NOMO-1 (cell line): ENCODE data around the gene PI4KB.
"Not testable (repeated sequence)": the region's sequence is repeated elsewhere in the genome, so short reads cannot be mapped to it uniquely, and the experiment has no call there.

ENCODE experiments used
- DNase-seq, 2 experiments: peaks; one replicate each; lab custom pipeline; 2025; ENCODE audit not compliant: unreplicated experiment in 2 of 2; lab: John Stamatoyannopoulos, UW

Gene PI4KB

DNA sequence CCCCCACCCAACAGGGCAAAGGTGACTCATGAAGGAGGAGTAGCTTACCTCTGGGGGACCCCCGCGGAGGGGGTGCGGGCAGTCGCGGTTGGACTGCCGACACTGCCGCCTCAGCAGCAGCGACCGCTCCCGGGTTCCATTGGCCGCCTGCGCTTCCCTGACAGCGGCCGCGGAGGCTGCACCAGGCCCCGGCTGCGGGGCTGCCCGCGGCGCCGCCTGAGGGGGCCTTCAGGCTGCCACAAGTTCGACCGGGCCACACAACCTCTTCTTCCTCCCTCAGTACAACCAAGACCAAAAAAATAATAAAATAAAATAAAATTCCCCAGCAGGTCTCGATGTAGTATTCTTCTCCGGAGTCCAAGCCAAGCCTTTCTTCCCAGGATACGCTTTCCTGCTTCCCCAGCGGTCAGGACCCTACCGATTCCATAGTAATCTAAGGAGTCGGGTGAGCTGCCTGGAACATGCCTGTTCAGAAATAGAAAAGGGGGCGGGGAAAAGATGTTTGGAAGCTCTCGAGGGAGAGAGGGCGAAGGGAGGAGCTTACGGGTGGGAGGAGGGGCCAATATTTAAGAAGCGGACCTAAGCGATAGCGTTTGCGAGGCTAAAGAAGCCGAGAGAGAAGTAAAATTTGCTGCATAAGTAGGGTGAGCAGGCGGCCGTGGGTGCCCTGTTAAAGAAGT, at the start of gene PI4KB:
PI4KB (minus strand) TSS at position 194 of the 680 bp plus-strand sequence. CDS start 10,935 bp downstream, outside the sequence.
- peak; percentile 90 to 94 for DNase-seq

DNA sequence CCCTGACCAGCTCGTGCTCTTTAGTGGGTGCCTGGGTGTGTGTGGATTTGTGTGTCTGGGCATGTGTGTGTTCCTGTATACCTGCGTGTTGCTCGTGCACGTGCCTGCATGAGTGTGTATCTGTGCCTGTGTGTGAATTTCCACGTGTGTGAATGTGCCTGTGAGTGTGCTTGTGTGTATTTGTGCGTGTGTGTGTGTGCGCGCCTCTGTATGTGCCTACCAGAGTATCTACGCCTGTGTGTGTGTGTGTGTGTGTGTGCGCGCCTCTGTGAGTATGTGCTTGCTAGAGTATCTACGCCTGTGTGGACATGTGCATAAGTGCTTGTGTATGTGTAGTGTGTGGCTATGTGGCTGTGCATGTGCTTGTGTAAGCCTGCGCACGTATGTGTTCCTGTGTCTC, 46.0 kb upstream of the PI4KB start:
- DNase-seq, result no peak

DNA sequence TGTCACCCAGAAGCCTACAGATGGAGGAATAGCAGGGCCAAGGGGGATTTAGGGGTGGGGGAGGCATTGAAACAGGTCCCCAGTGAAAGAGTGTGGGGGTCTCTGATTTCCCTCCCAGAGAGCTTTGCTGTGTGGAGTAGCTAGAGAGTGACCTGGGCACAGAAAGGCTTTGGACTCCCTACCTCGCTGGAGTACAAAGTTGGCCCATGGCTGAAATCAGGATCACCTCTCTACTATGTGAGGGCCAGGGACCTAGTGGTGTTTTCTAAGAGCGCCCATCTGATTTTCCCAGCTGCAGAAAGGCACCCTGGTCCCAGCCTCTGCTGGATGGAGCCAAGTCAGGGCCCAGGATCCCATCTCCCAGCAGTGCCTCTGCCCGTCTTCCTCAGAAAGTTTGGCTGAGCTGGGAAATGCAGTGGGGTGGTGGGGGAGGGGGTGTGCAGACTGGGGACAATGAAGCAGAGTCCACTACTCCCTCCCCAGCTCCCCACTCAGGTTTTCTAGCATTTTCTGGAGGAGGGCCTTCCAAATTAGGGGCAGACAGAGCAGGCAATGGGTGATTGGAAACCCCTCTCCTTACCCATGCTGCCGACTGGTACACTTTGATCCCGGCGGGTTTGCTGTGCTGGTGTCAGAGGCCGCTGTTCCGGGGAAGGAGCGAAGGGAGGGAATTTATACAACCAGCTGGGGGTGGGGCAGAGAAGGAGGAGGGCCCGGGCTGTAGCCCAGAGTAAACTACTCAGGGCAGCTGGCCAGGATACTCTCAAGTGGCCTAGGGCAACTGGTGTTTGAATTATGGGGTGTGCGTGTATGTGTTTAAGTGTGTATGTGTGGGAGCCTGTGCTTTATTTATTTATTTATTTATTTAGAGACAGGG, 45.1 kb upstream of the PI4KB start, which contains the start of gene SELENBP1:
SELENBP1 (minus strand) TSS at position 648 of the 877 bp plus-strand sequence; CDS start at position 584, 64 bp downstream.
- no peak for DNase-seq

DNA sequence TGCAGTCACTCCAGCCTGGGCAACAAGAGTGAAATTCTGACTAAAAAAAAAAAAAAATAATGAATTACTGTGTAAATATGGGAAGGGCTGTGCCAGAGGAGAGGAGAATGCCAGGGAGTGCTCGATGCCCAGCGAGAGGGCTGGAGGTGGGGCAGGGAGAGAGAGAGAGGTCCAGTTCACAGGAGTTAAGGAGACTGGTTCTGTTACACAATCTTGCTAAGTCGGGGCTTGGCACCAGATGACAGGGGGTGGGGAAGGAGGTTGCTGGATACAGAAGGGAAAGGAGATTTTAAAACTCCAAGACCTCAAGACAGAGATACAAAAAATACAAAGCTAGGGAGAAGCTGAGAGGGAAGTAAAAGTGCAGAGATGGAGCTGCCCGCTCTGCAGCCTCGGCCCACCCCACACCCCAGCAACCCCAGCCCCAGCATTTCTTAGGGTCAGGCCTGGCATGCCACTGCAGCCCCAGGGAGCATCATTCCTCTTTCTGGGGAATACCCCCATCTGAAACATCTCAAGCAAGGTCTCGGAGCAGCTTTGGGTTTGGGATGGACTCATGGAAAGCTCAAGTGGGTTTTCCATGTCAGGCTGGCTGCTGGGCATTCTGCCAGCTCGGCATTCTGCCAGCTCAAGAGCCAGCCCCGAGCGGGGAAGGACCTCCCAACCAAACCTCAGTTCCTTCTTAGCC, 44.3 kb upstream of the PI4KB start:
- no peak for DNase-seq

- DNase-seq, result peak; percentile 17 to 48
Measured at GRCh38 chr1:151370211-151370911, 43.1 kb upstream of the PI4KB start.

DNA sequence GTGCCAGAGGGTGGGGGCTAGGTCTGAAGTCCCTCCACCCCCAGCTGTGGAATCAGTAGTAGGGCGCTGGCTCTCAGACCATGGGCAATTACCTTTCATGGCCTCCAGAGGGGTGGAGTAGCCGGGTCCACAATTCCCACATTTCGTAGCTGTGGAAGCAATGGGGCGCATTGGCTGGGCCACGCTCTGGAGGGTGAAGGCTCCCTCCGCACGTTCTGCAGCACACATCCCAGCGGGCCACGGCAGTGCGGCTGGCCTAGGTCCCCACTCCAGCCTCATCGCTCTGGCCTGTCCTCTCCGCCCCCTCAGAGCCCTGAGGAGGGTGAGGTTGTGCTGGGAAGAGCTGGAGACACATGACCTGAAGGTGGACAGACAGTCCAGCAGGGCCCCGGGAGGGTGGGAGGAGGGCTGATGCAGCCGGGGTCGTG, 42.4 kb upstream of the PI4KB start:
- no peak for DNase-seq

DNA sequence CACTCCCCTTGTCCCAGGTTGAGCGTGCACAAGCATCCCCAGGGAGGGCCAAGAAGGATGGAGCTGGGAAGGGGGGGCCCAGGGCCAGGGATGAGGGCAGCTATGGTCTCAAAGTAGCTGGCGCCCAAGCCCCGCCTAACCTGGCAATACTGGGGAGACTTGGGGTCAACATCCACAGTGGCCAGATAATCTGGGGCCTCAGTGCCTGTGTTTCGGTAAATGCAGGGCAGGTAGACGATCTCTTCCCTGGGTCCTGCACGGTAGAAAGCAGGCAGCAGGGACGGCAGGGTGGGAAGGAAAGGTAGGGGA, 42.0 kb upstream of the PI4KB start:
- no peak for DNase-seq

DNA sequence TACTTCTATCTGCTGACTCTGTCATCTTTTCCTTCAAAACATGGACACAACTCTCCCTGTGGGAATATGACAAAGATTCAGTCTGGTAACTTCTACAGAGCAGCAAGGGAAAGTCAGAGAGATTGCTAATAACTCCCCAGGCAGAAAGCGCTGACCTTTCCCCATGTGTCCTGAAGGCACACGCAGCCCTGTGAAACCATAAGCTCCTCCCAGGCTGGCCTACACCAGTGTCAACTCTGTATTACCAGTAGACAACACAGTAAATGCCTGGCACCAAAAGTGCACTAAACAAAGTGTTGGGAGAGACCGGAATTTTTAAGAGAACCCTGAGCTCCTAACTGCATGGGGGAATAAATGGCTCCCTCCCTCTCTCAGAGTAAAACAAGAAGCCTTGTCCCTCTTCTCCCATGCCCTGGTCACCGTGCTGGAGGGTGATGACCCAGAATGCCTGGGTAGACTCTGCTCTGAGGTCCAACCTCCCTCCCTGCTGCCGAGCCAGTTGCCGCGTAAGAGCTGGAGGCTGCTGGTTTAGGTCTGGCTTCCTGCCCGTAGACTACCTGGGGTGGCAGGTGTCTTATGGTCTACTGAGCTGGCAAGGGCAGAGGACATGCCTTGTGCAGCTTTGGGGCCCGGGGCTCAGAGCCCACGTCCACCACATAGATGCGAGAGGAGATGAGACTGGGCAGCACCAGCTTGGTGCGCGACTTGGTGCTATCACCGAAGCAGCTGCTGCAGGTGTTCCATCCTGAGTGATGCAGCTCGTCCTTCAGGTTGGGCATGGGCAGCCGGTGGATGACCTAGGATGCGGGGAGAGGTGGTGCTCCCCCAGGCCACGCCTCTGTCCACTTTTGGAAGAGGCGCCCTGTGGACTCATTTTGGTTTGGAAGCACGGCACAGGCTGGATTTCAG, 41.4 kb upstream of the PI4KB start:
- no peak for DNase-seq

DNA sequence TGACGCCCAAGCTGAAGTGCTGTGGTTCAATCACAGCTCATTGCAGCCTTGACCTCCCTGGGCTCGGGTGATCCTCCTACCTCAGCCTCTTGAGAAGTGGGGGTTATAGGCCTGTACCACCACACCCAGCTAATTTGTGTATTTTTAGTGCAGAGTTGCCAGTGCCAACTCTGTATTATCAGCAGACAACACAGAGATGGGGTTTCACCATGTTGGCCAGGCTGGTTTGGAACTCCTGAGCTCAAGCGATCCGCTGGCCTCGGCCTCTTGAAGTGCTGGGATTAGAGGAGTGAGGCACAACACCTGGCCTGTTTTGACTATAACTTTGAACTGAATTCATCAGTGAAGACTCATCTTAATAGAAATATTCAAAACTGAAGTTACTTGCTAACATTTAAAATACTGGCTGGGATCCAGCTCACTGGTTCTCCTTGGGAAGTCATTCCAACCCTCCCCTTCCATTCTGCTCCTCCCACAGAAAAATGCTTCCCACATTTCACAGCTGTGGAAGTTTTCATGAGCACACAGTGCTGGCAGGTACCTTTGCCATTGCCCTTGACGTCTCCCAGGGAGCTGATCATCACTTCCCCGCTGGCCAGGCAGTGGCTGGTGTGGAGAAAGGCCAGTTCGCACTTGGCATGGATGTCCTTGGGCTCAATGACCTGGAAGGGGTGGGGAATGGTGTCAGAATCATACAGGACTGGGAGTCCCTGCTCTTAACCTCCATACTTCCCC, 40.6 kb upstream of the PI4KB start:
- no peak for DNase-seq

GRCh38 chr1:151364996-151365395, 37.8 kb upstream of the PI4KB start:
- DNase-seq, result no peak

- no peak for DNase-seq
Measured at GRCh38 chr1:151362308-151363155, 35.3 kb upstream of the PI4KB start.

GRCh38 chr1:151361883-151362282, 34.7 kb upstream of the PI4KB start:
- no peak for DNase-seq

- no peak for DNase-seq
Measured at GRCh38 chr1:151356696-151357095, 29.5 kb upstream of the PI4KB start.

DNA sequence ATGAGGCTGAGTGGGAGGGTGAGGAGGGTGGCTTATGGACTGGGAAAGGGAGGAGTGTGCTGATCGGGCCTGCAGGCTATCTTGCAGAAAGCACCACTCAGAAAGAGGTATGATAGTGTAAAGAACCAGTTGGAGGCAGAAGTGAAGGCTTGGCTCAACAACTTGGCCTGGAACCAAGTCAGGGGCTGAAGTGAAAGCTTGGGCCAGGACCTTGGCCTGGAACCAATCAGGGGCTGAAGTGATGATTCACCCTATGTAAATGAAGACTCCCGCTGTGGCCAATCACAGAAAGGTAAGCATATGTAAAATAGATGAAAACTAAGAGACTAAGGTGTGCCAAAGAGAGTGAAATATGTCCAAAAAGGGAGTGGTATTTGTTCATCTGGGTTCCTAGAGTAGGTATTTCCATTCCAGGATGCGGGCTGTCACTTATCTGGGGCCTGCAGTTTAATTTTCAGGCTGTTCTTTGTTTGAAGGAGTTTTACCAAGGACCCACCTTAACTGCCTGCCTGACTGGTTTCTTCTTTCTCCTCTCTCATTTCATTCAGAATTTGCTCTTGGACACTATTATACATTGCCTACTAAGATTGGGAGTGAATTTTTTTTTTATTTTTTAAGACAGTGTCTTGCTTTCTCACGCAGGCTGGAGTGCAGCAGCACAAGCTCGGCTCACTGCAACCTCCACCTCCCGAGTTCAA, 25.0 kb upstream of the PI4KB start:
- peak in 1 of 2 experiments; percentile 13 for DNase-seq

DNA sequence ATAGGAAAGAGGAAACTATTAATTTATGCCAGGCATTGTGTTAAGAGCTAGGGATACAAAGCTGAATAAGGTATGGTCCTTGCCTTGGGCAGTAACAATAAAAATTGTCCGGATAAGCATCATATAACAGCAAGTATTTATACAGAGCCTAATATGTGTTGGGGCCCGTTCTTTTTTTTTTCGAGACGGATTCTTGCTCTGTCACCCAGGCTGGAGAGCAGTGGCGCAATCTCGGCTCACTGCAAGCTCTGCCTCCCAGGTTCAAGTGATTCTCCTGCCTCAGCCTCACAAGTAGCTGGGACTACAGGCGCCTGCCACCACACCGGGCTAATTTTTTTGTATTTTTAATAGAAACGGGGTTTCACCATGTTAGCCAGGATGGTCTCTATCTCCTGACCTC, 23.1 kb upstream of the PI4KB start:
- not testable (repeated sequence) for DNase-seq

DNA sequence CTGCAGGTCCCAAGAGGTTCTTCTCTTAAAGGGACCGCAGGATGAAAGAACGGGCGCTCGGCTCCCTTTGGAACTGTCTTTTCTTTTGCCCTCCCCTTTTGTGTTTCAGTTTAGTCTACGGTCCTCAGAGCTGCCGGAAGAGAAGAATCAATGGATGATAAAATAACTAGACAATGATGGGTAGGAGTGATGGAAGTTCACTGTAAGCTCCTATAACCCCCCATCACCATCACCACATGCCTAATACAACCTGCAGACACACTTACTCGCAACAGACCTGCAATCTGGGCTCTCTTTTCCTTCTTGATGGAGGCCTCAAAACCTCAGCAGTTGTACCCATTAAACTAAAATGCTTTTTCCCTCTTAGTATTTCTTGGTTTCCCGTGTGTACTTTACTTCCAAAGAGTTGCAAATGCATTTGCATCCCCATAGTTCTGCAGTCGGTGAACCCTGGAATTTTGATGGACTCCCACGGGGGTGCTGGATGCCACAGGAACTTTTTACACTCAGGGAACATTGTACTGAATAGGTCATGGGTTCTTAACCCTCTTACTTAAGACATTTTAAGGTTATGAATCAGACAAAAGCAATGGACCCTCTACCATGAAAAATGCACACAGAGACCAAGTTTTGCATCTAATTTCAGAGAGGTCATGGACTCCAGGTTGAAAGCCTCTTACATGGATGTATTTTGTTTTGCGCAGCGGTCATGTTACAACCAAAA, 20.5 kb upstream of the PI4KB start:
- DNase-seq, result no peak
